ENCODE measurements around the gene TRIM9.

TRIM9 gene

DNA sequence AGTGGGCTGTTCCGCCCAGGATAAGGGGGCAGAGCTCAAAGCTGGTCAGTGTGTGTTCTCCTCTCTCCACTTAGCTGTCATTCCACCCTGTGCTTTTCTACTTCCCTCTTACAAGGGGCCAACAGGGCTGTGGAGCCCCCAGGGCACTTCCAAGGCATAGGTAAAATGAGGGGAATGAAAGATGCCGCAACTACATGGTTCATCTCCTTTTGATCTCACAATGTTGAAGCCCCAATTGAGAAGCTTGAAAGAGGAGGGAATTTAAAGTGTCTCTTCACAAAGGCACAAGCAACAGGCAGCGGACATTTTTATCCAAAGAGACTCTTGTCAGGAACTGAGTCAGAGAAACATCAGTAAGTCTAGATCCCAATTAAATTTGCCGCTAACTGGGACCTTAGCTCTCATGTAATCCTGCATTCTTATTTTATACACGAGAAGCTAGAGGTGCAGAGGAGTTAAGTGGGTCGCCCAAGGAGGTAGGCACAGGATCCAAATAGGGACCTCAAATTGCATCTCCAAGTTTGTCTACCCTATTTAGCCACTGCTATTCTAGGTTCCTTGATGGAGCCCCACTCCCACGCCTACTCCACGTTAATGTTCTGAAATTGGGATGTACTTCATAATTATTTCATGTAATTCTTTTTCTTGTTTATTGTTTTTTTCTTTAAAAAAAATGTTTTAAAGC lies 20.1 kb downstream of the TRIM9 start:
- no peak overlapping the region for H2AFZ ChIP-seq (ENCODE audit: low read length)
- H3F3A ChIP-seq (ENCODE audit: insufficient read depth, low read length), result no peaks in the 10 kb centered on the region
- H3K4me1 ChIP-seq (ENCODE audit: low read length), result no peaks in the 10 kb centered on the region
- no peaks in the 10 kb centered on the region for H3K9me2 ChIP-seq (replicated peaks; ENCODE audit: insufficient read depth, low read length)
- no peak overlapping the region for H3K27ac ChIP-seq (ENCODE audit: low read length)
- no peaks in the 10 kb centered on the region for H3K27me3 ChIP-seq (replicated peaks; ENCODE audit: insufficient read depth, low read length)
- H3K9me3 ChIP-seq (replicated peaks; ENCODE audit: insufficient read depth, low read length), result no peaks in the 10 kb centered on the region
- DNase-seq, result no peak
- H3K36me3 ChIP-seq (replicated peaks; ENCODE audit: insufficient read depth, low read length), result no peaks in the 10 kb centered on the region
- H3K4me3 ChIP-seq (ENCODE audit: low read length), result no peak overlapping the region
- TF ChIP-seq EZH2 (optimal IDR thresholded peaks at IDR 0.05; ENCODE audit: low read depth, low read length) (no peak), EZH2phosphoT487 (IDR thresholded peaks at IDR 0.05; ENCODE audit: low read length) (no peak), CTCF (IDR thresholded peaks at IDR 0.05; ENCODE audit: low read length) (no peak)
- H4K20me1 ChIP-seq (ENCODE audit: insufficient read depth, low read length), result no peaks in the 10 kb centered on the region
- H3K4me2 ChIP-seq (ENCODE audit: low read depth, low read length), result no peak overlapping the region
- H3K9ac ChIP-seq (ENCODE audit: low read length), result no peak overlapping the region
- H3K79me2 ChIP-seq (ENCODE audit: low read length), result no peaks in the 10 kb centered on the region

- H3K9me3 ChIP-seq (replicated peaks; ENCODE audit: insufficient read depth, low read length), result no peaks in the 10 kb centered on the region
- no peak overlapping the region for H3K9ac ChIP-seq (ENCODE audit: low read length)
- no peaks in the 10 kb centered on the region for H3K9me2 ChIP-seq (replicated peaks; ENCODE audit: insufficient read depth, low read length)
- no peak for DNase-seq
- H3K4me3 ChIP-seq (ENCODE audit: low read length), result no peak overlapping the region
- no peak overlapping the region for H2AFZ ChIP-seq (ENCODE audit: low read length)
- no peaks in the 10 kb centered on the region for H3F3A ChIP-seq (ENCODE audit: insufficient read depth, low read length)
- H4K20me1 ChIP-seq (ENCODE audit: insufficient read depth, low read length), result no peaks in the 10 kb centered on the region
- no peak overlapping the region for H3K4me2 ChIP-seq (ENCODE audit: low read depth, low read length)
- no peak overlapping the region for H3K27ac ChIP-seq (ENCODE audit: low read length)
- no peaks in the 10 kb centered on the region for H3K4me1 ChIP-seq (ENCODE audit: low read length)
- H3K27me3 ChIP-seq (replicated peaks; ENCODE audit: insufficient read depth, low read length), result no peaks in the 10 kb centered on the region
- no peak for TF ChIP-seq EZH2 (optimal IDR thresholded peaks at IDR 0.05; ENCODE audit: low read depth, low read length)
- no peaks in the 10 kb centered on the region for H3K79me2 ChIP-seq (ENCODE audit: low read length)
- no peaks in the 10 kb centered on the region for H3K36me3 ChIP-seq (replicated peaks; ENCODE audit: insufficient read depth, low read length)
Observed at GRCh38 chr14:51073731-51074130, 21.2 kb downstream of the TRIM9 start.

- no peaks in the 10 kb centered on the region for H3K9me3 ChIP-seq (replicated peaks; ENCODE audit: insufficient read depth, low read length)
- no peaks in the 10 kb centered on the region for H4K20me1 ChIP-seq (ENCODE audit: insufficient read depth, low read length)
- H3K9ac ChIP-seq (ENCODE audit: low read length), result no peak overlapping the region
- H3F3A ChIP-seq (ENCODE audit: insufficient read depth, low read length), result no peaks in the 10 kb centered on the region
- no peaks in the 10 kb centered on the region for H3K36me3 ChIP-seq (replicated peaks; ENCODE audit: insufficient read depth, low read length)
- TF ChIP-seq CTCF (IDR thresholded peaks at IDR 0.05; ENCODE audit: low read length) (no peak), EZH2phosphoT487 (IDR thresholded peaks at IDR 0.05; ENCODE audit: low read length) (no peak), EZH2 (optimal IDR thresholded peaks at IDR 0.05; ENCODE audit: low read depth, low read length) (no peak)
- no peak overlapping the region for H2AFZ ChIP-seq (ENCODE audit: low read length)
- no peaks in the 10 kb centered on the region for H3K9me2 ChIP-seq (replicated peaks; ENCODE audit: insufficient read depth, low read length)
- no peaks in the 10 kb centered on the region for H3K4me1 ChIP-seq (ENCODE audit: low read length)
- no peak overlapping the region for H3K4me3 ChIP-seq (ENCODE audit: low read length)
- no peaks in the 10 kb centered on the region for H3K27me3 ChIP-seq (replicated peaks; ENCODE audit: insufficient read depth, low read length)
- no peak for DNase-seq
- no peak overlapping the region for H3K4me2 ChIP-seq (ENCODE audit: low read depth, low read length)
- H3K27ac ChIP-seq (ENCODE audit: low read length), result no peak overlapping the region
- no peaks in the 10 kb centered on the region for H3K79me2 ChIP-seq (ENCODE audit: low read length)
Observed at GRCh38 chr14:51072976-51073375, 21.9 kb downstream of the TRIM9 start.

DNA sequence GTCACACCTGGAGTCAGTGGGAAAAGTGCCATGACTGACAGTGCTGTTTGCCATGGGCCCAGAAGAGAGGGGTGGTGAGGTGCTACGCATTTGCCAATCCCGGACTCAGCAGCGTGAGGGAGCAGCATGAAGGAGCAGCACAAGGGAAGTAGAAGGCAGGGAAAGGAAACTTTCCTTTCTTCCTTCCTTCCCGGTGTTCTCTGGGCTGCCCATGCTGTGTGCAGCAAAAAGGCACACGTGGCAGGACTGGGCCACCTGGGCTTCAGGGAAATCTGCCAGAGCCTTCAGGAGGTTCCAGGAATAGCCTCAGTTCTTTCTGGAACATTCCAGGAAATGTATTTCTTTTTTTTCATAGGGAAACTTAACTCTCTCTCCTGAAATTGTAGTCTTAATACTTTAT lies 23.0 kb downstream of the TRIM9 start:
- no peak for TF ChIP-seq EZH2 (optimal IDR thresholded peaks at IDR 0.05; ENCODE audit: low read depth, low read length)
- TF ChIP-seq CTCF (IDR thresholded peaks at IDR 0.05; ENCODE audit: low read length), result no peak
- H3K4me2 ChIP-seq (ENCODE audit: low read depth, low read length), result no peak overlapping the region
- no peaks in the 10 kb centered on the region for H3K9me2 ChIP-seq (replicated peaks; ENCODE audit: insufficient read depth, low read length)
- H3K27me3 ChIP-seq (replicated peaks; ENCODE audit: insufficient read depth, low read length), result no peaks in the 10 kb centered on the region
- H4K20me1 ChIP-seq (ENCODE audit: insufficient read depth, low read length), result no peaks in the 10 kb centered on the region
- no peak overlapping the region for H3K9ac ChIP-seq (ENCODE audit: low read length)
- DNase-seq, result no peak
- H3K36me3 ChIP-seq (replicated peaks; ENCODE audit: insufficient read depth, low read length), result no peaks in the 10 kb centered on the region
- H3K4me1 ChIP-seq (ENCODE audit: low read length), result no peaks in the 10 kb centered on the region
- no peaks in the 10 kb centered on the region for H3K9me3 ChIP-seq (replicated peaks; ENCODE audit: insufficient read depth, low read length)
- H2AFZ ChIP-seq (ENCODE audit: low read length), result no peak overlapping the region
- H3K79me2 ChIP-seq (ENCODE audit: low read length), result no peaks in the 10 kb centered on the region
- no peaks in the 10 kb centered on the region for H3F3A ChIP-seq (ENCODE audit: insufficient read depth, low read length)
- H3K27ac ChIP-seq (ENCODE audit: low read length), result no peak overlapping the region
- H3K4me3 ChIP-seq (ENCODE audit: low read length), result no peak overlapping the region
